HCT116 (cell line): ENCODE data around the gene HSD17B1. TPM values are rescaled to one million over a fixed set of nuclear protein-coding genes. Genes with fewer than 3 reads are reported as not detected.

Source experiments
- ATAC-seq: fragments of 200-7000 bp; cut with Tn5 transposase; 2 replicates; pipeline ENCODE4 v1.9.1; 2020; ENCODE audit warnings: mild to moderate bottlenecking, moderate library complexity
- BruUV-seq: library from RNA; stranded (reverse); fragments of 400-500 nt; replicated peaks from 2 replicates; lab custom pipeline; 2021; lab: Mats Ljungman, UMichigan
- CTCF ChIA-PET: fragments of 300-600 bp; sonication (Branson Sonifier 250); formaldehyde crosslinking; loops from one replicate; lab custom pipeline; 2021; ENCODE audit warnings: antibody characterized with exemption; lab: Charles Lee
- POLR2A ChIA-PET: fragments of 300-600, 350-600 bp; sonication (Branson Sonifier 250); formaldehyde crosslinking; loops from one replicate; lab custom pipeline; 2021; ENCODE audit warnings: antibody characterized with exemption; lab: Charles Lee
- RAD21 ChIA-PET, 2 experiments: fragments of 300-600 bp; sonication (Branson Sonifier 250); formaldehyde crosslinking; loops; one replicate each; lab custom pipeline; 2023; ENCODE audit warnings: low total read pairs in 2 of 2; ENCODE audit not compliant: uncharacterized antibody in 2 of 2, unreplicated experiment in 2 of 2, low non-redundant PET in 1 of 2; lab: Charles Lee
- DNase-seq: peaks from one replicate; pipeline ENCODE4 v3.0.0-alpha.2; 2010; ENCODE audit warnings: low read depth, low spot score
- H2AFZ ChIP-seq: fragments of 200-600 bp; shearing (Covaris generic), sonication (generic); 2 replicates; pipeline ENCODE4 v1.6.1; 2017; ENCODE audit warnings: low read depth, mixed run types, mixed read lengths, antibody characterized with exemption, low read length; ENCODE audit not compliant: poor library complexity, severe bottlenecking
- H3K27ac ChIP-seq: 2 replicates; pipeline ENCODE4 v1.5.1; 2012; ENCODE audit warnings: low read depth, low read length
- H3K27me3 ChIP-seq: fragments of 200-600 bp; sonication (generic); 2 replicates; pipeline ENCODE4 v1.6.1; 2016; ENCODE audit warnings: mixed run types, low read length, mixed read lengths; ENCODE audit not compliant: insufficient read depth
- H3K36me3 ChIP-seq, 2 experiments: fragments of 200-500 bp in 1 of 2; fragments of 200-600 bp in 1 of 2; sonication (Bioruptor generic) in 1 of 2; sonication (generic) in 1 of 2; 2 replicates each; pipeline versions ENCODE4 v1.5.1 to v1.6.1; 2014 to 2016; ENCODE audit warnings: low read length in 2 of 2, inconsistent platforms in 1 of 2, mixed read lengths in 1 of 2, mixed run types in 1 of 2; ENCODE audit not compliant: insufficient read depth in 2 of 2, control insufficient read depth in 1 of 2
- H3K4me1 ChIP-seq, 2 experiments: fragments of 200-600 bp in 1 of 2; sonication (generic) in 1 of 2; 2 replicates each; pipeline versions ENCODE4 v1.5.1 to v1.6.1; 2012 to 2017; ENCODE audit warnings: low read length in 2 of 2, inconsistent platforms in 1 of 2, mild to moderate bottlenecking in 1 of 2, mixed read lengths in 1 of 2, mixed run types in 1 of 2, moderate library complexity in 1 of 2; ENCODE audit not compliant: insufficient read depth in 2 of 2, control insufficient read depth in 1 of 2
- H3K4me2 ChIP-seq: fragments of 200-600 bp; sonication (generic); 2 replicates; pipeline ENCODE4 v1.6.1; 2017; ENCODE audit warnings: mixed run types, low read length, mixed read lengths
- H3K4me3 ChIP-seq, 2 experiments: fragments of 200-600 bp in 1 of 2; sonication (generic) in 1 of 2; replicated peaks in 1 of 2; 2 replicates each; pipeline ENCODE4 v1.5.1; 2011 to 2016; ENCODE audit warnings: low read length in 2 of 2, control low read depth in 1 of 2, low read depth in 1 of 2, mild to moderate bottlenecking in 1 of 2, mixed read lengths in 1 of 2, mixed run types in 1 of 2
- H3K79me2 ChIP-seq: fragments of 200-600 bp; sonication (generic); 2 replicates; pipeline ENCODE4 v1.6.1; 2017; ENCODE audit warnings: mild to moderate bottlenecking, mixed run types, low read length, moderate library complexity, mixed read lengths; ENCODE audit not compliant: insufficient read depth
- H3K9ac ChIP-seq: fragments of 200-600 bp; sonication (generic); 2 replicates; pipeline ENCODE4 v1.6.1; 2016; ENCODE audit warnings: low read length, mixed read lengths
- H3K9me2 ChIP-seq: fragments of 200-600 bp; sonication (generic), shearing (Covaris generic); 2 replicates; pipeline ENCODE4 v1.6.1; 2017; ENCODE audit warnings: mixed run types, mild to moderate bottlenecking, moderate library complexity; ENCODE audit not compliant: insufficient read depth
- H3K9me3 ChIP-seq, 2 experiments: fragments of 200-500 bp in 1 of 2; fragments of 200-600 bp in 1 of 2; sonication (Bioruptor generic) in 1 of 2; sonication (generic) in 1 of 2; 2 replicates each; pipeline ENCODE4 v1.6.1; 2014 to 2017; ENCODE audit warnings: low read length in 2 of 2, mixed read lengths in 2 of 2, inconsistent platforms in 1 of 2, low read depth in 1 of 2, mild to moderate bottlenecking in 1 of 2, mixed run types in 1 of 2, moderate library complexity in 1 of 2; ENCODE audit not compliant: control insufficient read depth in 1 of 2, insufficient read depth in 1 of 2
- H4K20me1 ChIP-seq: fragments of 200-600 bp; sonication (generic), shearing (Covaris generic); 2 replicates; pipeline ENCODE4 v1.6.1; 2017; ENCODE audit warnings: mixed run types, mild to moderate bottlenecking, moderate library complexity; ENCODE audit not compliant: insufficient read depth
- CBX3 ChIP-seq: IDR thresholded peaks from 2 replicates; pipeline ENCODE4 v1.6.1; 2012; ENCODE audit warnings: low read depth
- CTCF ChIP-seq, 3 experiments: fragments of 200-600 bp in 1 of 3; sonication (generic) in 1 of 3; IDR thresholded peaks in 2 of 3; conservative IDR thresholded peaks in 1 of 3; 2 replicates each; pipeline ENCODE4 v1.5.1; 2012 to 2017; ENCODE audit warnings: low read depth in 2 of 3, low read length in 2 of 3, antibody characterized with exemption in 1 of 3, borderline replicate concordance in 1 of 3, control low read depth in 1 of 3, mild to moderate bottlenecking in 1 of 3, mixed read lengths in 1 of 3, mixed run types in 1 of 3, moderate library complexity in 1 of 3; ENCODE audit not compliant: insufficient read depth in 1 of 3
- EGR1 ChIP-seq: IDR thresholded peaks from 2 replicates; pipeline ENCODE4 v1.6.1; 2012; ENCODE audit warnings: low read depth
- ELF1 ChIP-seq: IDR thresholded peaks from 2 replicates; pipeline ENCODE4 v1.6.1; 2012; ENCODE audit warnings: low read depth, borderline replicate concordance
- EZH2 ChIP-seq: fragments of 200-600 bp; sonication (generic); IDR thresholded peaks from 2 replicates; pipeline ENCODE4 v1.6.1; 2017; ENCODE audit warnings: antibody characterized with exemption, mixed run types
- FOSL1 ChIP-seq: IDR thresholded peaks from 2 replicates; pipeline ENCODE4 v1.6.1; 2012; ENCODE audit warnings: low read depth
- JUND ChIP-seq: IDR thresholded peaks from 2 replicates; pipeline ENCODE4 v1.6.1; 2012
- MAX ChIP-seq: IDR thresholded peaks from 2 replicates; pipeline ENCODE4 v1.6.1; 2012
- POLR2A ChIP-seq: IDR thresholded peaks from 2 replicates; pipeline ENCODE4 v1.7.0; 2011; ENCODE audit warnings: borderline replicate concordance; ENCODE audit not compliant: insufficient read depth, insufficient read length; ENCODE audit errors: extremely low read depth
- POLR2AphosphoS5 ChIP-seq: IDR thresholded peaks from 2 replicates; pipeline ENCODE4 v1.6.1; 2011; ENCODE audit warnings: mild to moderate bottlenecking, low read depth, low read length, moderate library complexity
- RAD21 ChIP-seq: IDR thresholded peaks from 2 replicates; pipeline ENCODE4 v1.6.1; 2012; ENCODE audit warnings: low read depth, mild to moderate bottlenecking
- REST ChIP-seq: IDR thresholded peaks from 2 replicates; pipeline ENCODE4 v1.6.1; 2012; ENCODE audit warnings: low read depth
- SIN3A ChIP-seq: IDR thresholded peaks from 2 replicates; pipeline ENCODE4 v1.6.1; 2012; ENCODE audit warnings: low read depth
- SRF ChIP-seq: IDR thresholded peaks from 2 replicates; pipeline ENCODE4 v1.6.1; 2012; ENCODE audit warnings: low read depth
- TCF7L2 ChIP-seq: IDR thresholded peaks from 2 replicates; pipeline ENCODE4 v1.7.0; 2011; ENCODE audit warnings: borderline replicate concordance, inconsistent platforms; ENCODE audit not compliant: insufficient read depth, insufficient read length; ENCODE audit errors: extremely low read depth
- YY1 ChIP-seq: IDR thresholded peaks from 2 replicates; pipeline ENCODE4 v1.6.1; 2011; ENCODE audit warnings: low read length, low read depth, moderate library complexity, mild to moderate bottlenecking; ENCODE audit not compliant: insufficient replicate concordance; ENCODE audit errors: extremely low read depth
- intact Hi-C: fragments of 100-400 bp; cut with micrococcal nuclease; formaldehyde crosslinking; loops from 2 replicates; pipeline ENCODE4 v1.10.0; 2022
- total RNA-seq: library from RNA; stranded (reverse); gene quantifications from one replicate; pipeline ENCODE4 v1.2.1, GENCODE V29; 2021; ENCODE audit not compliant: unreplicated experiment

HSD17B1 gene
- total RNA-seq, 1 experiment from 2014 or later = 1.4 TPM

GRCh38 chr17:42573095-42573494, 20.4 kb downstream of the HSD17B1 start:
- peaks cover 7 to 20% of the 10 kb centered on the region in 2 experiments for H3K4me1 ChIP-seq
- H4K20me1 ChIP-seq = peaks cover 7% of the 10 kb centered on the region; the same call in 1 of the 2 replicates
- RAD21 ChIA-PET = no interaction called here
- H2AFZ ChIP-seq = no peak overlapping the region
- TF ChIP-seq CBX3 (no peak), YY1 (no peak), CTCF (IDR thresholded peaks at IDR 0.05 in 2 of 3, conservative IDR thresholded peaks at IDR 0.05 in 1 of 3; ENCODE audit: borderline replicate concordance in 1 of 3, insufficient read depth in 1 of 3, low read depth in 2 of 3, low read length in 2 of 3) (no peak), POLR2AphosphoS5 (no peak)
- TF ChIP-seq, all 23 proteins: peak for 0
- BruUV-seq = no TSS peak
- peaks cover 44 to 57% of the 10 kb centered on the region in 2 experiments for H3K36me3 ChIP-seq
- DNase-seq (no peak), ATAC-seq (no peak)
- no peak overlapping the region for H3K4me2 ChIP-seq
- H3K4me3 ChIP-seq = no peak overlapping the region
- H3K9ac ChIP-seq = no peak overlapping the region
- no peak overlapping the region for H3K27ac ChIP-seq
- no peaks in the 10 kb centered on the region for H3K9me2 ChIP-seq
- CTCF ChIA-PET = no interaction called here
- intact Hi-C loops = no loop called here
- no peaks in the 10 kb centered on the region for H3K27me3 ChIP-seq
- POLR2A ChIA-PET = no interaction called here
- H3K9me3 ChIP-seq = no peaks in the 10 kb centered on the region
- peaks cover 80% of the 10 kb centered on the region for H3K79me2 ChIP-seq

- ChIA-PET RAD21 (no interaction called here), POLR2A (no interaction called here), CTCF (no interaction called here)
- peaks cover 69% of the 10 kb centered on the region for H3K79me2 ChIP-seq
- no peaks in the 10 kb centered on the region for H3K9me2 ChIP-seq
- no peak for TF ChIP-seq MAX
- TF ChIP-seq EZH2 = no peak
- no peak for TF ChIP-seq YY1
- TF ChIP-seq REST = no peak
- TF ChIP-seq POLR2A = no peak
- no peak for TF ChIP-seq EGR1
- TF ChIP-seq POLR2AphosphoS5 = no peak
- TF ChIP-seq TCF7L2 = no peak
- no peak for TF ChIP-seq CBX3
- no peak for TF ChIP-seq FOSL1
- no peak for TF ChIP-seq SIN3A
- no peak for TF ChIP-seq SRF
- TF ChIP-seq JUND = no peak
- no peak for TF ChIP-seq ELF1
- TF ChIP-seq RAD21 = no peak
- H3K4me3 ChIP-seq = no peak overlapping the region
- no peak for ATAC-seq
- no peaks in the 10 kb centered on the region for H3K9me3 ChIP-seq
- H3K36me3 ChIP-seq = peaks cover 36 to 46% of the 10 kb centered on the region in 2 experiments
- peaks cover 7% of the 10 kb centered on the region; the same call in 1 of the 2 replicates for H4K20me1 ChIP-seq
- DNase-seq = no peak
- no peak overlapping the region for H2AFZ ChIP-seq
- no peak overlapping the region for H3K9ac ChIP-seq
- no TSS peak for BruUV-seq
- no peak overlapping the region for H3K27ac ChIP-seq
- intact Hi-C loops = no loop called here
- H3K4me2 ChIP-seq = no peak overlapping the region
- H3K27me3 ChIP-seq = no peaks in the 10 kb centered on the region
- H3K4me1 ChIP-seq = peaks cover 10 to 15% of the 10 kb centered on the region in 2 experiments
Measured at GRCh38 chr17:42574463-42574862, 21.7 kb downstream of the HSD17B1 start.
